ENCODE measurements around the gene LIPG. TPM values are rescaled to one million over a fixed set of nuclear protein-coding genes. Genes with fewer than 3 reads are reported as not detected.

The LIPG gene
- polyA plus RNA-seq, 4 donors: 1.9 to 33.0 (median 17.8) TPM

- H3K27ac ChIP-seq (ENCODE audit: low read depth in 1 of 3, low read length in 2 of 3): peak overlapping the region in 2 of 3 donors; percentile 28 to 73
- DNase-seq: peak; percentile 50 to 60
- no peak for FAIRE-seq
- peak overlapping the region in 2 of 3 donors; percentile 64 to 82 for H3K4me3 ChIP-seq (ENCODE audit: low read depth in 1 of 3, low read length in 3 of 3)
- H3K27me3 ChIP-seq (ENCODE audit: control insufficient read depth in 3 of 3, insufficient read depth in 3 of 3, low read length in 3 of 3): peaks cover 0 to 11% (median 6%) of the 10 kb centered on the region in 3 donors
- peaks cover 3 to 24% (median 4%) of the 10 kb centered on the region in 3 donors for H3K4me1 ChIP-seq (ENCODE audit: control insufficient read depth in 3 of 3, insufficient read depth in 2 of 3, low read depth in 1 of 3, low read length in 2 of 3)
- H3K9me3 ChIP-seq (ENCODE audit: control insufficient read depth in 2 of 2, insufficient read depth in 1 of 2, low read depth in 1 of 2, low read length in 1 of 2): no peaks in the 10 kb centered on the region
- peaks cover 0 to 28% (median 0%) of the 10 kb centered on the region in 3 donors for H3K36me3 ChIP-seq (ENCODE audit: control insufficient read depth in 3 of 3, insufficient read depth in 2 of 3, low read depth in 1 of 3, low read length in 3 of 3)
Measured at GRCh38 chr18:49563130-49563540, 1.3 kb downstream of the LIPG start.

- no peak for FAIRE-seq
- DNase-seq: no peak
- Histone ChIP-seq H3K9me3 (ENCODE audit: control insufficient read depth in 2 of 2, insufficient read depth in 1 of 2, low read depth in 1 of 2, low read length in 1 of 2) (no peaks in the 10 kb centered on the region), H3K36me3 (ENCODE audit: control insufficient read depth in 3 of 3, insufficient read depth in 2 of 3, low read depth in 1 of 3, low read length in 3 of 3) (peaks cover 0 to 35% (median 0%) of the 10 kb centered on the region in 3 donors), H3K4me3 (ENCODE audit: low read depth in 1 of 3, low read length in 3 of 3) (peak overlapping the region in 2 of 3 donors; percentile 64 to 82), H3K27me3 (ENCODE audit: control insufficient read depth in 3 of 3, insufficient read depth in 3 of 3, low read length in 3 of 3) (peaks cover 0 to 11% (median 6%) of the 10 kb centered on the region in 3 donors), H3K4me1 (ENCODE audit: control insufficient read depth in 3 of 3, insufficient read depth in 2 of 3, low read depth in 1 of 3, low read length in 2 of 3) (peaks cover 3 to 24% (median 4%) of the 10 kb centered on the region in 3 donors), H3K27ac (ENCODE audit: low read depth in 1 of 3, low read length in 2 of 3) (no peak overlapping the region)
- 43 to 66% (median 55%) methylated on average over 8 of the region's 8 CpGs for WGBS, 3 donors
Measured at GRCh38 chr18:49563701-49564517, 2.1 kb downstream of the LIPG start.

DNA sequence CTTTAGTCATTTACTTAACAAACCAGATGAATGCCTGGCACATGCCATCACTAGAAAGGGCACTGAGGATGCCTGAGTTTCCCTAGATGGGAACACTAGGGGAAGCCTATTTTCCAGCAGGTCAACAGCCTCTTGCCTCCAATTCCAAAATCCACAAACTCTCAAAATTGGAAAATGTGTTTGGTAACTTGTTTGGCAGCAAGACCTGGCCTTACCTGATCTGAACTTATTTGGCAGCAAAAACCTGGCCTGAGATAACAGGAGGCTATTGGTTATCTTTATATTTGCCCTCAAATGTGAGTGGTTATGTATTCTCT is 2.6 kb downstream of the LIPG start:
- no peaks in the 10 kb centered on the region for H3K9me3 ChIP-seq (ENCODE audit: control insufficient read depth in 2 of 2, insufficient read depth in 1 of 2, low read depth in 1 of 2, low read length in 1 of 2)
- no peak for DNase-seq

DNA sequence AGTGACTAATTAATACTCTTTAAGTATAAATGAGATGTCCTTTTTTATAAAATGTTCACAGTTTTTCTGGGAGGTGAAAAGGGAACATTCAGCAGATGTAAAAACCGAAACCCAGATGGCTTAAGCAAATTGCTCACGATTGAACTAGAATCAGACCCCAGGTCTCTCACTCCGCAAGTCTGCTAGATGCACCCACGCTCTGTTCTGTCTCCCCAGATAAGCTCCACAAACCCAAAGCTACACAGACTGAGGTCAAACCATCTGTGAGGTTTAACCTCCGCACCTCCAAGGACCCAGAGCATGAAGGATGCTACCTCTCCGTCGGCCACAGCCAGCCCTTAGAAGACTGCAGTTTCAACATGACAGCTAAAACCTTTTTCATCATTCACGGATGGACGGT is 3.2 kb downstream of the LIPG start:
- H3K9me3 ChIP-seq (ENCODE audit: control insufficient read depth in 2 of 2, insufficient read depth in 1 of 2, low read depth in 1 of 2, low read length in 1 of 2): no peaks in the 10 kb centered on the region
- DNase-seq (no peak), FAIRE-seq (no peak)
- H3K36me3 ChIP-seq (ENCODE audit: control insufficient read depth in 3 of 3, insufficient read depth in 2 of 3, low read depth in 1 of 3, low read length in 3 of 3): peaks cover 0 to 46% (median 0%) of the 10 kb centered on the region in 3 donors
- peaks cover 0 to 11% (median 6%) of the 10 kb centered on the region in 3 donors for H3K27me3 ChIP-seq (ENCODE audit: control insufficient read depth in 3 of 3, insufficient read depth in 3 of 3, low read length in 3 of 3)
- WGBS, 3 donors: 58 to 76% (median 68%) methylated on average over 9 of the region's 9 CpGs
- H3K27ac ChIP-seq (ENCODE audit: low read depth in 1 of 3, low read length in 2 of 3): no peak overlapping the region
- peaks cover 3 to 23% (median 4%) of the 10 kb centered on the region in 3 donors for H3K4me1 ChIP-seq (ENCODE audit: control insufficient read depth in 3 of 3, insufficient read depth in 2 of 3, low read depth in 1 of 3, low read length in 2 of 3)
- no peak overlapping the region for H3K4me3 ChIP-seq (ENCODE audit: low read depth in 1 of 3, low read length in 3 of 3)

More for the DNA sequence above, 2.6 kb downstream of the LIPG start:
- no peak for FAIRE-seq
- peaks cover 0 to 41% (median 0%) of the 10 kb centered on the region in 3 donors for H3K36me3 ChIP-seq (ENCODE audit: control insufficient read depth in 3 of 3, insufficient read depth in 2 of 3, low read depth in 1 of 3, low read length in 3 of 3)
- H3K4me3 ChIP-seq (ENCODE audit: low read depth in 1 of 3, low read length in 3 of 3): peak overlapping the region in 2 of 3 donors; percentile 64 to 82
- H3K27me3 ChIP-seq (ENCODE audit: control insufficient read depth in 3 of 3, insufficient read depth in 3 of 3, low read length in 3 of 3): peaks cover 0 to 11% (median 6%) of the 10 kb centered on the region in 3 donors
- no peak overlapping the region for H3K27ac ChIP-seq (ENCODE audit: low read depth in 1 of 3, low read length in 2 of 3)
- peaks cover 3 to 24% (median 4%) of the 10 kb centered on the region in 3 donors for H3K4me1 ChIP-seq (ENCODE audit: control insufficient read depth in 3 of 3, insufficient read depth in 2 of 3, low read depth in 1 of 3, low read length in 2 of 3)

DNA sequence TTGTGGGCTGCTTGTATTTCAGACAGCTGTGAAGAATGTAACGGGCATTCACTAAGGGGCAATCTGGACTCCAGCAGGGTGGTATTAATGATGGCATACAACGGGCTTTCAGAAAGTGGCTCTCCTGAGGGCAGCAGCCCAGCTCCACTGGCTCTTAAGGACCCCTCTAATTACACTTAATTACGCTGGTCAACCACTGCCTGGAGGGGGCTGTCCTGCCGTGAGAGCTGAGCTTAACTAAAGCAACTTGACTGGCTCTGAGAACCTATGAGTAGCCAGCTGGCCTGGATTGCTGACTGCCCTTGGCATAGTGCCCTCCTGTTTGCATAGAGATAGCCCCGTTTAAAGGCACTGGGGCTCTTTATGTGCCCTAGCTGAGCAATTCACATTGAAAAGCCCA is 3.8 kb downstream of the LIPG start:
- 31 to 44% (median 42%) methylated on average over 5 of the region's 5 CpGs for WGBS, 3 donors
- H3K4me3 ChIP-seq (ENCODE audit: low read depth in 1 of 3, low read length in 3 of 3): no peak overlapping the region
- H3K4me1 ChIP-seq (ENCODE audit: control insufficient read depth in 3 of 3, insufficient read depth in 2 of 3, low read depth in 1 of 3, low read length in 2 of 3): peaks cover 3 to 18% (median 4%) of the 10 kb centered on the region in 3 donors
- H3K27ac ChIP-seq (ENCODE audit: low read depth in 1 of 3, low read length in 2 of 3): no peak overlapping the region
- FAIRE-seq: no peak
- peaks cover 0 to 11% (median 6%) of the 10 kb centered on the region in 3 donors for H3K27me3 ChIP-seq (ENCODE audit: control insufficient read depth in 3 of 3, insufficient read depth in 3 of 3, low read length in 3 of 3)
- peaks cover 0 to 46% (median 0%) of the 10 kb centered on the region in 3 donors for H3K36me3 ChIP-seq (ENCODE audit: control insufficient read depth in 3 of 3, insufficient read depth in 2 of 3, low read depth in 1 of 3, low read length in 3 of 3)
- DNase-seq: peak in 1 of 2 donors; percentile 31
- H3K9me3 ChIP-seq (ENCODE audit: control insufficient read depth in 2 of 2, insufficient read depth in 1 of 2, low read depth in 1 of 2, low read length in 1 of 2): no peaks in the 10 kb centered on the region

DNA sequence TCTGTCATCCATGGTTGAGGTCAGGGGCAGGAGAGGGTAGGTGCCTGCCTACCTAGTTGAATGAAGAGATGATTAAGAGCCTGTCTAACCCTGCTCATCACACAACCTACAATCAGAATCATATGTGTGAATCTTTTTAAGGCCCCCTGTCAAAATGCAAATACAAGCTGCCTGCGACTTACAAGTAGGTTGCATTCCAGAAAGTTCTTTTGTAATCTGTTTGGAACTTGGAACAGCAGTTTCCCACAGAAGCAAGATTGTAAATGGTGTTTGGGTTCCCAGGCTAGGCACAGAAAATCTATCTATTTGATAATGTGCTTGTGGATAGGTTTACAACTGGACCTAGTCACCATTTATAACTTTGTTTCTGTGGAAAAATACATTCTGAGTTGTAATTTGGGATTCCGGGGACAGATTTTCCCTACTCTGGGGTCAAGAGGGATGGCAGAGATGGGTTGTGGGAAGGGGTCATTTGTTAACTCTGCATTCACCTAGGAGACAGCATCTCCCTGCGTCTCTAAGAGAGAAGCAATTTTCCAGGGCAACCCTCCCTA is 4.4 kb downstream of the LIPG start:
- DNase-seq (no peak), FAIRE-seq (no peak)
- Histone ChIP-seq H3K4me1 (ENCODE audit: control insufficient read depth in 3 of 3, insufficient read depth in 2 of 3, low read depth in 1 of 3, low read length in 2 of 3) (peaks cover 3 to 15% (median 4%) of the 10 kb centered on the region in 3 donors), H3K4me3 (ENCODE audit: low read depth in 1 of 3, low read length in 3 of 3) (no peak overlapping the region), H3K9me3 (ENCODE audit: control insufficient read depth in 2 of 2, insufficient read depth in 1 of 2, low read depth in 1 of 2, low read length in 1 of 2) (no peaks in the 10 kb centered on the region), H3K27me3 (ENCODE audit: control insufficient read depth in 3 of 3, insufficient read depth in 3 of 3, low read length in 3 of 3) (peaks cover 0 to 8% (median 6%) of the 10 kb centered on the region in 3 donors), H3K36me3 (ENCODE audit: control insufficient read depth in 3 of 3, insufficient read depth in 2 of 3, low read depth in 1 of 3, low read length in 3 of 3) (peaks cover 0 to 53% (median 3%) of the 10 kb centered on the region in 3 donors), H3K27ac (ENCODE audit: low read depth in 1 of 3, low read length in 2 of 3) (no peak overlapping the region)
- WGBS, 3 donors: 74 to 81% (median 76%) methylated on average over 3 of the region's 3 CpGs

DNA sequence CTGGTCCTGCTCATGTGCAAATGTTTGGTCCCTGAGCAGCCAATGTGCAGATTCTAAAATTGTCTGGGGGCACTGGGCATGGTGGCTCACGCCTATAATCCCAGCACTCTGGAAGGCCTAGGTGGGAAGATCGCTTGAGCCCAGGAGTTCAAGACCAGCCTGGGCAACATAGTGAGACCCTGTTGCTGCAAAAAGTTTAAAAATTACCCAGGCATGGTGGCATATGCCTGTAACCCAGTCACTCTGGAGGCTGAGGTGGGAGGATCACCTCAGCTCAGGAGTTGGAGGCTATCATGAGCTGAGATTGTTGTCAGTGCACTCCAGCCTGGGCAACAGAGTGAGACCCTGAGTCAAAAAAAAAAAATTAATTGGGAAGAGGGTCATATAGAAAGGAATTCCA is 5.1 kb downstream of the LIPG start:
- FAIRE-seq: no peak
- H3K27ac ChIP-seq (ENCODE audit: low read depth in 1 of 3, low read length in 2 of 3): no peak overlapping the region
- DNase-seq: no peak
- 95 to 98% (median 96%) methylated on average over 2 of the region's 2 CpGs for WGBS, 3 donors
- H3K4me3 ChIP-seq (ENCODE audit: low read depth in 1 of 3, low read length in 3 of 3): no peak overlapping the region
- H3K27me3 ChIP-seq (ENCODE audit: control insufficient read depth in 3 of 3, insufficient read depth in 3 of 3, low read length in 3 of 3): peaks cover 0 to 2% (median under 1%) of the 10 kb centered on the region in 3 donors
- peaks cover 0 to 60% (median 3%) of the 10 kb centered on the region in 3 donors for H3K36me3 ChIP-seq (ENCODE audit: control insufficient read depth in 3 of 3, insufficient read depth in 2 of 3, low read depth in 1 of 3, low read length in 3 of 3)
- H3K4me1 ChIP-seq (ENCODE audit: control insufficient read depth in 3 of 3, insufficient read depth in 2 of 3, low read depth in 1 of 3, low read length in 2 of 3): peaks cover 3 to 14% (median 4%) of the 10 kb centered on the region in 3 donors
- H3K9me3 ChIP-seq (ENCODE audit: control insufficient read depth in 2 of 2, insufficient read depth in 1 of 2, low read depth in 1 of 2, low read length in 1 of 2): no peaks in the 10 kb centered on the region

DNA sequence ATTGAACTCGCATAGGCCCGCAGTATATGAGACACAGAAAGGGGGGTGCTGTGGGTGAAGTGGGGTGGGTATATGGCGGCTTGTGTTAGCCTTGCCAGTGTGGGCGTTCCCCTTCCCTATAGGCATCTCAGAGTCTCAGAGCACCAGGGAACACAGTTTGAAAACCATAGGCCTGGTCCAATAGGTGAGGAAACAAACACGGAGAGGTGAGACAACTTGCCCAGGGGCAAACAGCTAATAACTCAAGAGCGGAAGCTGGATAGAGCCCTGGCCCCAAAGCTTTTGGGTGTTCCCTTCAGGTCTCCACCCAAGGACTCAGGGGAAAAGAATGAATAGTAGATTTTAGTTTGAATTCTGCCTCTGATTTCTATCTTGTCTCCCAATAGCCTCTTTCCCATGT is 7.9 kb downstream of the LIPG start:
- H3K4me3 ChIP-seq (ENCODE audit: low read depth in 1 of 3, low read length in 3 of 3): no peak overlapping the region
- FAIRE-seq (no peak), DNase-seq (no peak)
- 83 to 94% (median 93%) methylated on average over 6 of the region's 6 CpGs for WGBS, 3 donors
- H3K27me3 ChIP-seq (ENCODE audit: control insufficient read depth in 3 of 3, insufficient read depth in 3 of 3, low read length in 3 of 3): no peaks in the 10 kb centered on the region
- H3K36me3 ChIP-seq (ENCODE audit: control insufficient read depth in 3 of 3, insufficient read depth in 2 of 3, low read depth in 1 of 3, low read length in 3 of 3): peaks cover 0 to 79% (median 3%) of the 10 kb centered on the region in 3 donors
- no peaks in the 10 kb centered on the region for H3K9me3 ChIP-seq (ENCODE audit: control insufficient read depth in 2 of 2, insufficient read depth in 1 of 2, low read depth in 1 of 2, low read length in 1 of 2)
- peaks cover 0 to 26% (median 0%) of the 10 kb centered on the region in 3 donors for H3K4me1 ChIP-seq (ENCODE audit: control insufficient read depth in 3 of 3, insufficient read depth in 2 of 3, low read depth in 1 of 3, low read length in 2 of 3)
- H3K27ac ChIP-seq (ENCODE audit: low read depth in 1 of 3, low read length in 2 of 3): no peak overlapping the region

Data from small intestine (tissue), 7 donors.